GM21381 (cell line): ENCODE measurements around the gene GJA4.

Experiments used
- ATAC-seq: cut with Tn5 transposase; IDR thresholded peaks from one replicate; pipeline ENCODE4 v1.9.1; 2021; ENCODE audit warnings: mild to moderate bottlenecking, moderate library complexity; ENCODE audit not compliant: unreplicated experiment

Gene GJA4

DNA sequence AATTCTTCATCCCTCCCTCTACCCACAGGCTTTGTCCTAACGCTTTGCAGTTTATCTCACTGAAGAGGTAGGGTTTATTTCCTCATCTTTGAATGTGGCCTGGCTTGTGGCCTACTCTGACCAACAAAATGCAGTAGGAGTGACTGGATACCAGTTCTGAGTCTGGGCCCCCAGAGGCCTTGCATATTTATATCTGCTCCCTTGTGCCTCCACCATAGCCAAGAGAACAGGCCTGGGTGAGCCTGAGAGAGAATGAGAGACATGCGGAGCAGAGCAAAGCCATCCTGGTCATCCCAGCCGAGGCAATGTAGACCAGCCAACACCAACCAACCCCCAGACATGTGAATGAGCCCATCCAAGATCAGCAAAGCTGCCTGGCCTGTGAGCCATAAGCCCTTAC, 36.5 kb downstream of the GJA4 start:
- no peak for ATAC-seq

- ATAC-seq = no peak
Measured at GRCh38 chr1:34831721-34832246, 39.0 kb downstream of the GJA4 start.

DNA sequence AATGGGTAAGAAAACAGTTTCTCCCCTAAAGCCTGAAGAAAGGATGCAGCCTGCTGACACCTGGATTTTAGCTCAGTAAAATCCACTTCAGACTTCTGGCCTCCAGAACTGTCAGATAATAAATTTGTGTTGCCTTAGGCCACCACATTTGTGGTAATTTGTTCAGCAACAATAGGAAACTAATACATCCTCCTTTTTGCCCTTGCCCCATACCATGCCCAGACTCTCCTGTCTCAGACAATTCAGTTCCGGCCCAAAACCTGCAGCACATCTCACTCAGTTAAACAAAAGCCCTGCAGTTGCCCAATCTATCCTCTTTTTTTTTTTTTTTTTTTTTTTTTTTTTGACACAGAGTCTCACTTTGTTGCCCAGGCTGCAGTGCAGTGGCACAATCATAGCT, 40.9 kb downstream of the GJA4 start:
- ATAC-seq = no peak

- no peak for ATAC-seq
Measured at GRCh38 chr1:34839526-34840305, 46.9 kb downstream of the GJA4 start.

- ATAC-seq = no peak
Measured at GRCh38 chr1:34840426-34840825, 47.6 kb downstream of the GJA4 start.

- ATAC-seq = no peak
Measured at GRCh38 chr1:34842073-34842472, 49.3 kb downstream of the GJA4 start.

DNA sequence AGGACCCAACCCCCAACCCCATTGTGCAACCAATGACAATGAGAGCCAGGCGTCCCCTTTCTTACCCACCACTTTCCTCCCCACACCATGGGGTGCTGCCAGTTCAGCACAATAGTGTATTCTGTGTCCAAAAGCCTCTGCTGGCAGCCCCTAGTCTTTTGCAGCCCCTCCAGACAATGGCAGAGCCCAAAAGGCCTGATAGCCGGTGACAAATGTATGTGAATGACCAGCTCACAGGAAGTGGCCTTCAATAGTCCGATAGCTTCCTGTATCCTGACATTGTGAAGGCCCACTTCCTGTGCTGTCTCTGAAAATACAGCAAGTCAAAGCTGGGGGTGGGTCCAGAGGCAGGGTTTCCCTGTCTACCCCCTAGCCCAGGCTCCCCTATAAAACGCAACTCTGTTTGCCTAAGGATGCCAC, 50.2 kb downstream of the GJA4 start:
- ATAC-seq = no peak

DNA sequence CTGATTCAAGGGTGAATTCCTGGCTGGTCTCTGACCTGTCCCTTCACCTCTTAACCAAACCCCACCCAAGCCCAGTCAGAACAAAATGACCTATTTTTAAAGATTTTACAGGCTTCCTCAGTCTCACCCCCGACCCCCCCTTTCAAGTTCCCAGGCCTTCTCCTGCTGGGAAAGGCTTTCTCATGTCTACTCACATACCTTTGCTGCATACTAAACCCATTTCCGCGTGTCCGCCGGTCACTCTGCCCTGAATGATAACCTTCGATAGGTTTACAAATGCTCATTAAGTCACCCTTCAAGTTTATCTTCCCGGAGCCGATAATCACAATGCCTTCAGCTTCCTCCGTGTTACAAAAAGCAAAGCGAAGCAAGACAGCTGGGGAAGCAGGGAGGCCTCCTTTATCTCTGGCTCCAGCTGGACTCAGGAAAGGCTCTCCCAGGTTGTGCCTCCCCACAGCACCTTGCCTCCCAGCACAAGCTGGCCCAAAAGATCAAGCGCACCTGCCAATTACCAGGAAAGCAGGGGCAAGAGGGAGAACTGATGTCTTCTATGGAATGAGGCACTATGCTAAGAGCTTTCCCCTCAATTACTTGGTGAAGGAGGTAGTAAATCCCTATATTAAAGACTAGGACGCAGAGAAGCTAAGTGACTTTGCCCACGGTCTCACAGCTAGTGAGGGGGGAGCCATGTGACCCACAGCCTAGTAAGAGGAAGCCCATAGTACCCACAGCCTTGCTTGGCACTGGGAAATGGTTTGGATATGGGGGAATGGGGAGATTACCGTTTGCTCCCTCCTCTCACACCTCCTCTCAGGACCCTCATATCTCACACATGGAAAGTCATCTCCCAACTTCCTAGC, 50.8 kb downstream of the GJA4 start:
- no peak for ATAC-seq

DNA sequence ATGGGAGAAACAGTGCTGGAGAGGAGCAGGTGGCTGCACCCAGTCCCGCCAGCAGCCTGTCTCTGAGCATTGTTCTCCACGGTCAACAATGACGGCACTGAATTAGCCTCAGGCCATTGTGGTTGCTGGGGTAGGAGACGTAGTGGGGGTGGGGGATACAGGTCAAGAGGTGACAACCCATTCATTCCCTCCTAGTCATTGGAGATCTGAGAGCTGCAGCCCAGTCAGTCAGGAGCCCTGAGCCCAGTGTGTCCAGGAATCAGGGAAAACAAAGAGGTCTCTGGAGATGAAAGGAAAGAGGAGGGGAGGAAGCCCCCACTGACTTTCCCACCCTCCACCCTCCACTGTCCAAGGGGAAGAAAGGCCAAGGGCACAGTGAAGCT, 51.4 kb downstream of the GJA4 start:
- no peak for ATAC-seq
